Mucosa of descending colon (tissue), 3 donors: Measurements from ENCODE around the gene PRF1. TPM values are rescaled to one million over a fixed set of nuclear protein-coding genes. Genes with fewer than 3 reads are reported as not detected.

ENCODE experiments used
- ATAC-seq: fragments of 200-7000 bp; cut with Tn5 transposase; one replicate; pipeline ENCODE4 v1.9.1; 2020; ENCODE audit warnings: mild to moderate bottlenecking, moderate library complexity
- DNase-seq, 3 donors: peaks; one replicate each; pipeline ENCODE4 v3.0.0-alpha.2; 2020
- H3K36me3 ChIP-seq: fragments of 200-600 bp; one replicate; pipeline ENCODE4 v1.8.0; 2021; ENCODE audit warnings: low read depth, mild to moderate bottlenecking
- H3K4me1 ChIP-seq: fragments of 200-600 bp; one replicate; pipeline ENCODE4 v1.8.0; 2021; ENCODE audit warnings: low read depth, mild to moderate bottlenecking
- H3K4me3 ChIP-seq: fragments of 200-600 bp; one replicate; pipeline ENCODE4 v1.8.0; 2021; ENCODE audit warnings: mild to moderate bottlenecking
- H3K9me3 ChIP-seq: fragments of 200-600 bp; one replicate; pipeline ENCODE4 v1.8.0; 2021; ENCODE audit warnings: mild to moderate bottlenecking
- intact Hi-C, 2 donors: fragments of 100-400 bp; cut with DNase I in 1 of 2; cut with micrococcal nuclease in 1 of 2; formaldehyde crosslinking; loops; one replicate each; pipeline versions ENCODE4 v1.11.0 to v1.11.1; 2022; cut with DNase I, micrococcal nuclease
- total RNA-seq, 3 donors: library from RNA; stranded (reverse); fragmentation: NEBNext Ultra II Directional in 2 of 3; extraction: Animal tissue kit (Norgen Biotek cat#: 25700) in 2 of 3; gene quantifications; one replicate each; pipeline versions ENCODE4 v1.2.1 to v1.2.4, GENCODE V29; 2021 to 2023
- TF ChIP-seq, protein P1 (sequence below): fragments of 200-600 bp; IDR thresholded peaks from one replicate; pipeline ENCODE4 v1.8.0; 2022; ENCODE audit warnings: antibody characterized with exemption, mild to moderate bottlenecking
- donor health status: DM: no; HTN: no; CAD: no; lungs with moderate emphysema.
- donor health status: DM: no; HTN: no; CAD: no.
- donor health status: DM: no; HTN: yes; CAD: no.

Gene PRF1
- total RNA-seq, 3 donors from 2014 or later: 2.5 to 3.7 (median 3.0) TPM

DNA sequence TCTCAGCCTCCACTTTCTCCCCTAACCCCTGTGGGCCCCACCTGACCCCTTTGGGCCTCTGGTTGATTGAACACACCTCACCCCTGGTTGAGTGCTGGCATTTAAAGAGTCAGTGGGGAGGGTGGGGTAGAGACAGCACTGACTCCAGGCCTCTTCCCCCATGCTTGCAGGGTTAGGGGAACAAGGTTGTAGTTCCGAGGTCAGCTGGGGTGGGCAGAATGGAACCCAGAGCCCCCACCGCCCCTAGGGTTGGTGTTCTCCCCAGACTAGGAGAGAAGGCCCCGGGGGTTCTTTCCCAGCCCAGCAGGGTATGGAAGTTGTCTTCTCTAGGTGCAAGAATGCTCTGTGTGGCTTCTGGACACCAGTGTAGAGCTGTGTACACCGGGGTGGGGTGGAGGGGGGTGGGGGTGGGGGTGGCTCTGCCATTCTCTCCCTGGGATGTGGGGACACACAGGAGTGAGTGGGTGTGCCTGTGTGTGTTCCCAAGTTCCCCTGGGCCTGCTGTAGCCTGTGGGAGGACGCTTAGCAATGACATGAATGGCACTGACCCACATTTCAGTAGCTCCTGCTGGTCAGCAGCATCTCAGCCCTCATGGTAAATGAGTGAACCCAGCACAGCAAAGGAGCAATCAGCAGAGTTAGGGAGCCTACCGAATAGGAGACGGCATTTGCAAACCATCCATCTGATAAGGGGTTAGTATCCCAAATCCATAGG lies 33.6 kb downstream of the PRF1 start:
- Histone ChIP-seq H3K36me3 (no peaks in the 10 kb centered on the region), H3K4me1 (no peaks in the 10 kb centered on the region), H3K4me3 (no peak overlapping the region), H3K9me3 (no peaks in the 10 kb centered on the region)
- TF ChIP-seq, protein P1, sequence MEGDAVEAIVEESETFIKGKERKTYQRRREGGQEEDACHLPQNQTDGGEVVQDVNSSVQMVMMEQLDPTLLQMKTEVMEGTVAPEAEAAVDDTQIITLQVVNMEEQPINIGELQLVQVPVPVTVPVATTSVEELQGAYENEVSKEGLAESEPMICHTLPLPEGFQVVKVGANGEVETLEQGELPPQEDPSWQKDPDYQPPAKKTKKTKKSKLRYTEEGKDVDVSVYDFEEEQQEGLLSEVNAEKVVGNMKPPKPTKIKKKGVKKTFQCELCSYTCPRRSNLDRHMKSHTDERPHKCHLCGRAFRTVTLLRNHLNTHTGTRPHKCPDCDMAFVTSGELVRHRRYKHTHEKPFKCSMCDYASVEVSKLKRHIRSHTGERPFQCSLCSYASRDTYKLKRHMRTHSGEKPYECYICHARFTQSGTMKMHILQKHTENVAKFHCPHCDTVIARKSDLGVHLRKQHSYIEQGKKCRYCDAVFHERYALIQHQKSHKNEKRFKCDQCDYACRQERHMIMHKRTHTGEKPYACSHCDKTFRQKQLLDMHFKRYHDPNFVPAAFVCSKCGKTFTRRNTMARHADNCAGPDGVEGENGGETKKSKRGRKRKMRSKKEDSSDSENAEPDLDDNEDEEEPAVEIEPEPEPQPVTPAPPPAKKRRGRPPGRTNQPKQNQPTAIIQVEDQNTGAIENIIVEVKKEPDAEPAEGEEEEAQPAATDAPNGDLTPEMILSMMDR: no peak
- ATAC-seq (no peak), DNase-seq (no peak)
- intact Hi-C loops: no loop called here

DNA sequence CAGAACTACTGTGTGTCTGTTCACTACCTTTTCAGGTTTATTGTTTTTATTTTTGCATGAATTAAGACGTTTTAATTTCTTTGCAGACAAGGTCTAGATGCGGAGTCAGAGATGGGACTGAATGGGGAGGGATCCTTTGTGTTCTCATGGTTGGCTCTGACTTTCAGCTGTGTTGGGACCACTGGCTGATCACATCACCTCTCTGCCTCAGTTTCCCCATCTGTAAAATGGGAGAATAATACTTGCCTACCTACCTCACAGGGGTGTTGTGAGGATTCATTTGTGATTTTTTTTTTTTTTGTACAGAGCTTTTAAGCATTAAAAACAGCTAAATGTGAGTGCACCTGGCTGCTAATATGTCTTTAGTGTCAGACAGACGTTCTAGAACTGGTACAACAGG lies 34.4 kb downstream of the PRF1 start:
- Histone ChIP-seq H3K4me3 (no peak overlapping the region), H3K4me1 (no peaks in the 10 kb centered on the region), H3K9me3 (no peaks in the 10 kb centered on the region), H3K36me3 (no peaks in the 10 kb centered on the region)
- TF ChIP-seq, protein P1: no peak
- ATAC-seq (no peak), DNase-seq (no peak)
- intact Hi-C loops: no loop called here

DNA sequence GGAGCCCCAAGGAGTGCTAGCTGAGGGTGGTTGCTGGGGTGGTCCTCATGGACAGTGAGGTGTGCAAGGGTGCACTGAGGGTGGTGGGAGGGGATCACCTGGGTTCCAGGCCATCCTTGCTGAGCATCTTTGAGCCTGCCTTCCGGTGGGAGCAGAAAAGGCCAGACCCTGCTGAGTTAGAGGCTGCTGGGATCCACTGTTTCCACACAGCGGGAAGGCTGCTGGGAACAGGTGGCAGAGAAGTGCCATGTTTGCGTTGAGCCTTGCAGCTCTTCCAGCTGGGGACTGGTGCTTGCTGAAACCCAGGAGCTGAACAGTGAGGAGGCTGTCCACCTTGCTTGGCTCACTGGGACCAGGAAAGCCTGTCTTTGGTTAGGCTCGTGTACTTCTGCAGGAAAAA lies 34.9 kb downstream of the PRF1 start:
- no peak for ATAC-seq
- no peak for DNase-seq
- no peaks in the 10 kb centered on the region for H3K36me3 ChIP-seq
- no peak overlapping the region for H3K4me3 ChIP-seq
- TF ChIP-seq, protein P1: no peak
- H3K9me3 ChIP-seq: no peaks in the 10 kb centered on the region
- intact Hi-C loops: no loop called here
- H3K4me1 ChIP-seq: no peaks in the 10 kb centered on the region

DNA sequence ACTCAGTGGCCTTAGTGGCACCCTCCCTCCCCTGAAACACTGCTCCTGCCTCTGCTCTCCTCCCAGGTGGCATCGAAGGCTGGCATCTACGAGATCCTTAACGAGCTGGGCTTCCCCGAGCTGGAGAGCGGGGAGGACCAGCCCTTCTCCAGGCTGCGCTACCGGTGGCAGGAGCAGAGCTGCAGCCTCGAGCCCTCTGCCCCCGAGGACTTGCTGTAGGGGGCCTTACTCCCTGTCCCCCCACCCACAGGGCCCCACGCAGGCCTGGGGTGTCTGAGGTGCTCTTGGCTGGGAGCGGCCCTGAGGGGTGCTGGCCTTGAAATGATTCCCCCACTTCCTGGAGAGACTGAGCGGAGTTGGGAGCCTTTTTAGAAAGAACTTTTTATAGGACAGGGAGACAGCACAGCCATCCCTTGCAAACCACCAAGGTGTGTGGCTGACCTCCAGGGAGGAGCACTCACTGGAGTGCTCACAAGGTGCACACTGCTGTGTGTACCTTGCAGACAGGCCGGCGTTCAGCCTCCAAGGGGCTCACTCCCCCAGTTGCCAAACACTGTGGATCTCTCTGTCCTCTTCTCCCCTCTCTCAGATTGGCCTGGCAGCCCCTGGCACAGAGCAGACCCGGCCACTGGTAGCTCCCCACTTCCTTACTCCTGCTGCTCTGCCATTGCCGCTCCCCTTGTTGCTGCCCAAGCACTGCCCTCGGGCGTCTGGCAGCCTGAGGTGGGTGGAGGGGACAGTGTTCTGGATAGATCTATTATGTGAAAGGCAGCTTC lies 35.8 kb downstream of the PRF1 start:
- ATAC-seq: no peak

DNA sequence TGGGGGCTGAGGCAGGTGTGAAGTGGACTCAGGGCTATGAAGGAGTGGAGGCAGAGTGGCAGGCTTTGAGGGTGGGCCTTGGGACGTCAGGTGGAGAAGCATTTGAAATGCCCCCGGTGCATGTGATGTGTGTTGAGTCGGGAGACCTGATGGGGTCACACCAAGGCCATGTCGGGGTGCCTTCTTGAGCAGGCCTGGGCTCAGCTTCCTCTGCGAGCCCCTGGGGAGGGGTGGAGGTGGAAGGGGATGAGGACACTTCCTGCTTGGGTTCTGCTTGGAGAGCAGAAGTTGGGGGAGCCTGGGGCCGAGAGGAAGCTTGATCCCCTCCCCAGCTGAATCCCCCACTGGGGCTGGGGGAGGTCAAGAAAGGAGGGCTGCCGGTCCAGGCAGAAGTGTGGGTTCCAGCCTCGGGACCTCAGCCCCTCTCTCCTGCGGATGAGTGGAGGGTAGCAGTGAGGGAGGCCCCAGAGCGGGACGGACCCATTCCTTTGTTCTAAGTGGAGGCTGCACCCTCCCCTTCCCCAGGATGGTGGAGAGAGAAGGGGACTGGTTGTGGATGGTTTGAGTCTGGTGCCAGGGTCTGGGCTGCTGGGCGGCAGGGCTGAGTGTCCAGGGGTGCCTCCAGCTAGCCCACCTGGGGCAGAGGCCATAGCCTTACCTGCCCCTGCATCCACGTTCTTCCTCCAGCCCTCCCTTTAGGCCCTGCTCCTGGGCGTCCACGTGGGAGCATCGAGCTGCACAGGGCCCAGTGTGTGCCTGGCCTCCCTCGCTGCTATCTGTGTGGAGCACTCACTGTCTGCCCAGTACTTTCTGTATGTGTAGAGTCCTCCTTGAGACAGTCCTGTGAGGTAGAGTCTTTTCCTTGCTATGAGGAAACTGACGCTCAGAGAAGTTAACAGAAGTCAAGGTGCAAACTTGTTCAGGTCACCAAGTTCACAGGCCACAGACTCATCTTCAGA lies 36.7 kb downstream of the PRF1 start:
- TF ChIP-seq, protein P1: no peak
- ATAC-seq (no peak), DNase-seq (no peak)
- H3K4me3 ChIP-seq: no peak overlapping the region
- no peaks in the 10 kb centered on the region for H3K36me3 ChIP-seq
- no peaks in the 10 kb centered on the region for H3K4me1 ChIP-seq
- intact Hi-C loops: no loop called here
- H3K9me3 ChIP-seq: no peaks in the 10 kb centered on the region

More for the DNA sequence above, 35.8 kb downstream of the PRF1 start:
- Histone ChIP-seq H3K4me1 (no peaks in the 10 kb centered on the region), H3K9me3 (no peaks in the 10 kb centered on the region), H3K4me3 (no peak overlapping the region), H3K36me3 (no peaks in the 10 kb centered on the region)
- intact Hi-C loops: no loop called here
- DNase-seq: no peak
- TF ChIP-seq, protein P1: no peak
